ENCODE data around the gene TCF4.

Gene TCF4

DNA sequence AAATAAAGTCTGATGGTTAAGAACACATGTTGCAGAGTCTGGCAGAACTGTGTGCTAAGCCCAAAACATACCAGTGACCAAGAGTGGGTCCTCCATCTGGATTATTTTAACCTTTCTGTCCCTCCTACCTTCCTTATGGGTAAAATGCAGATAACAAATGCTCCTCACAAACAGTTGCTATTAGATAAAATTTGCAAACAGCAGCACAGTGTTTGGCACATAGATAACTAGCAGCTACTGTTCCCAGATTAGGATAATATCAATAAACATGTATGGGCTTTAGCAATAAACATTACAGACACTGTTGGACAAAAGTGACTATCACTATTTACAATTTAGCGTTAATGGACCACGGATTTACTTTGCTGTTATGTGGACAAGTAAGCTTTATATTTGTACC is 154.9 kb downstream of the TCF4 start:
- no peak for DNase-seq
- Mint-ChIP-seq H3K4me1 (peaks cover 67% of the 10 kb centered on the region), H3K9me3 (peaks cover 21% of the 10 kb centered on the region), H3K27me3 (ENCODE audit: low read depth, poor library complexity) (no peaks in the 10 kb centered on the region), H3K27ac (peak overlapping the region; percentile 70), H3K36me3 (ENCODE audit: low read depth) (peaks cover 68% of the 10 kb centered on the region), H3K4me3 (peak overlapping the region; percentile 18)
- TF ChIP-seq CTCF (IDR thresholded peaks at IDR 0.05): no peak

- Mint-ChIP-seq H3K4me3 (peak overlapping the region; percentile 55), H3K4me1 (peaks cover 67% of the 10 kb centered on the region)
Observed at GRCh38 chr18:55432307-55433040, 155.5 kb downstream of the TCF4 start.

GRCh38 chr18:55430026-55430425 is 158.0 kb downstream of the TCF4 start:
- TF ChIP-seq CTCF (IDR thresholded peaks at IDR 0.05): no peak
- Mint-ChIP-seq H3K4me1 (peaks cover 68% of the 10 kb centered on the region), H3K27me3 (ENCODE audit: low read depth, poor library complexity) (no peaks in the 10 kb centered on the region), H3K27ac (peak overlapping the region; percentile 88), H3K4me3 (no peak overlapping the region), H3K36me3 (ENCODE audit: low read depth) (peaks cover 54% of the 10 kb centered on the region), H3K9me3 (peaks cover 12% of the 10 kb centered on the region)
- DNase-seq: no peak

More at GRCh38 chr18:55432307-55433040, 155.5 kb downstream of the TCF4 start:
- Mint-ChIP-seq H3K27ac (peak overlapping the region; percentile 70), H3K9me3 (peaks cover 21% of the 10 kb centered on the region), H3K27me3 (ENCODE audit: low read depth, poor library complexity) (no peaks in the 10 kb centered on the region), H3K36me3 (ENCODE audit: low read depth) (peaks cover 72% of the 10 kb centered on the region)
- no peak for TF ChIP-seq CTCF (IDR thresholded peaks at IDR 0.05)
- DNase-seq: no peak

GRCh38 chr18:55427951-55428350 is 160.0 kb downstream of the TCF4 start:
- no peak for DNase-seq
- peaks cover 4% of the 10 kb centered on the region for H3K9me3 Mint-ChIP-seq
- H3K36me3 Mint-ChIP-seq (ENCODE audit: low read depth): peaks cover 40% of the 10 kb centered on the region
- TF ChIP-seq CTCF (IDR thresholded peaks at IDR 0.05): no peak
- H3K27ac Mint-ChIP-seq: peak overlapping the region; percentile 3
- H3K27me3 Mint-ChIP-seq (ENCODE audit: low read depth, poor library complexity): no peaks in the 10 kb centered on the region
- peaks cover 76% of the 10 kb centered on the region for H3K4me1 Mint-ChIP-seq
- H3K4me3 Mint-ChIP-seq: no peak overlapping the region

DNA sequence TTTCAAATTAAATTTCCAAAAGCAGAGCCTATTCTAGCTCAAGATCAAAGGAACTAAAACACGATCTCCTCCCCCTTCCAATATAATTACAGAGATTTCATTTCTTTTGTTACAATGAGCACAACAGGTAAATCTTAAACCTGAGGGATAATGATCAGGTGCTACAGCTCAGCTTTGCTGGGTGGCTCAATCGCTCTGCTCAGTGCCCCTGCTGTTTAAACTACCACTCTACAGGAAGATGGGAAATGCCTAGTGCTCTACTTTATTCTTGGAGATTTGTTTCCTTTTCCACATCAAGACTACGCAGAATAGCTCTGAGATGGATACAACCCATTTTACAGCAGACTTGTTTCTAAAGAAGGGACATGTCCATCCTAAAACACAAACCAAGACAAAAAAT is 162.3 kb downstream of the TCF4 start:
- DNase-seq: no peak
- no peak for TF ChIP-seq CTCF (IDR thresholded peaks at IDR 0.05)

More for the DNA sequence above, 162.3 kb downstream of the TCF4 start:
- Mint-ChIP-seq H3K9me3 (peaks cover 1% of the 10 kb centered on the region), H3K27me3 (ENCODE audit: low read depth, poor library complexity) (no peaks in the 10 kb centered on the region), H3K4me3 (no peak overlapping the region), H3K27ac (peak overlapping the region; percentile 76), H3K4me1 (peaks cover 76% of the 10 kb centered on the region), H3K36me3 (ENCODE audit: low read depth) (peaks cover 27% of the 10 kb centered on the region)
